H1 (cell line): ENCODE data around the gene GFPT1. TPM values are rescaled to one million over a fixed set of nuclear protein-coding genes. Genes with fewer than 3 reads are reported as not detected.

Experiments used
- CTCF ChIA-PET: fragments of 300-600 bp; sonication (Branson Sonifier 250); formaldehyde crosslinking; loops from one replicate; lab custom pipeline; 2021; ENCODE audit not compliant: partially characterized antibody; lab: Charles Lee
- POLR2A ChIA-PET: fragments of 300-600 bp; sonication (Branson Sonifier 250); formaldehyde crosslinking; loops from one replicate; lab custom pipeline; 2021; ENCODE audit warnings: inconsistent platforms; ENCODE audit not compliant: partially characterized antibody; lab: Charles Lee
- DNase-seq, 2 experiments: peaks; one replicate each; pipeline versions ENCODE4 v3.0.0 to v3.0.0-alpha.2; 2010 to 2022; ENCODE audit warnings: low spot score in 2 of 2, low read depth in 1 of 2, mixed read lengths in 1 of 2
- FAIRE-seq: peaks from 2 replicates; lab custom pipeline; 2011; peaks lifted over from hg19 to GRCh38; lab: Jason Lieb, UNC
- H2AFZ ChIP-seq: 2 replicates; pipeline ENCODE4 v1.8.1; 2012; ENCODE audit warnings: low read length, inconsistent platforms
- H2AK5ac ChIP-seq: 2 replicates; pipeline ENCODE4 v1.6.1; 2013; ENCODE audit warnings: low read depth, low read length
- H2BK120ac ChIP-seq: replicated peaks from 2 replicates; pipeline ENCODE3; 2013; ENCODE audit warnings: low read depth, low read length, inconsistent platforms
- H2BK12ac ChIP-seq: 2 replicates; pipeline ENCODE4 v1.6.1; 2013; ENCODE audit warnings: low read depth, low read length
- H2BK15ac ChIP-seq: 2 replicates; pipeline ENCODE4 v1.6.1; 2013; ENCODE audit warnings: low read length
- H2BK20ac ChIP-seq: 2 replicates; pipeline ENCODE4 v1.6.1; 2013; ENCODE audit warnings: low read length
- H2BK5ac ChIP-seq: 2 replicates; pipeline ENCODE4 v1.6.1; 2013; ENCODE audit warnings: low read depth, low read length
- H3K14ac ChIP-seq: 2 replicates; pipeline ENCODE4 v1.6.1; 2013; ENCODE audit warnings: inconsistent platforms; ENCODE audit not compliant: insufficient read length
- H3K18ac ChIP-seq: 2 replicates; pipeline ENCODE4 v1.6.1; 2013; ENCODE audit warnings: low read length; ENCODE audit errors: extremely low read depth
- H3K23ac ChIP-seq: 2 replicates; pipeline ENCODE4 v1.6.1; 2013; ENCODE audit warnings: inconsistent platforms; ENCODE audit not compliant: insufficient read length
- H3K23me2 ChIP-seq: 2 replicates; pipeline ENCODE4 v1.6.1; 2013; ENCODE audit warnings: low read depth, low read length
- H3K27ac ChIP-seq: 2 replicates; pipeline ENCODE4 v1.6.1; 2011; ENCODE audit warnings: low read depth, low read length, inconsistent platforms
- H3K27me3 ChIP-seq, 4 experiments: replicated peaks in 1 of 4; 1 replicate in 1 of 4; 2 replicates in 3 of 4; pipeline versions ENCODE4 v1.6.1 to v1.8.1; 2011 to 2013; ENCODE audit warnings: low read length in 3 of 4, mild to moderate bottlenecking in 3 of 4, inconsistent platforms in 2 of 4, mixed read lengths in 2 of 4, moderate library complexity in 1 of 4; ENCODE audit not compliant: control insufficient read depth in 3 of 4, insufficient read depth in 3 of 4; ENCODE audit errors: extremely low read depth in 1 of 4
- H3K36me3 ChIP-seq, 4 experiments: 2 replicates each; pipeline versions ENCODE4 v1.6.1 to v1.8.1; 2011 to 2013; ENCODE audit warnings: mild to moderate bottlenecking in 4 of 4, low read length in 3 of 4, moderate library complexity in 2 of 4, control low read depth in 1 of 4, inconsistent platforms in 1 of 4; ENCODE audit not compliant: insufficient read depth in 4 of 4, control insufficient read depth in 2 of 4
- H3K4ac ChIP-seq: replicated peaks from 2 replicates; pipeline ENCODE3; 2013; ENCODE audit warnings: low read length, low read depth, mixed read lengths, inconsistent platforms; ENCODE audit not compliant: insufficient read length
- H3K4me1 ChIP-seq, 4 experiments: replicated peaks in 1 of 4; 1 replicate in 1 of 4; 2 replicates in 3 of 4; pipeline versions ENCODE4 v1.6.1 to v1.8.1; 2011 to 2013; ENCODE audit warnings: low read length in 3 of 4, inconsistent platforms in 2 of 4, mixed read lengths in 1 of 4; ENCODE audit not compliant: insufficient read depth in 4 of 4, control insufficient read depth in 3 of 4
- H3K4me2 ChIP-seq, 2 experiments: 2 replicates each; pipeline versions ENCODE4 v1.6.1 to v1.8.1; 2011 to 2013; ENCODE audit warnings: low read depth in 2 of 2, low read length in 2 of 2, control low read depth in 1 of 2, inconsistent platforms in 1 of 2, mild to moderate bottlenecking in 1 of 2; ENCODE audit not compliant: insufficient read depth in 1 of 2
- H3K4me3 ChIP-seq, 4 experiments: fragments of 200-600, 300-600 bp in 1 of 4; sonication (generic), shearing (Covaris generic), sonication (Bioruptor Twin) in 1 of 4; 2 replicates each; pipeline versions ENCODE4 v1.5.1 to v1.8.1; 2011 to 2016; ENCODE audit warnings: low read length in 4 of 4, low read depth in 3 of 4, control low read depth in 2 of 4, inconsistent platforms in 2 of 4, mild to moderate bottlenecking in 2 of 4, mixed read lengths in 1 of 4, moderate library complexity in 1 of 4; ENCODE audit not compliant: insufficient read depth in 2 of 4; ENCODE audit errors: extremely low read depth in 1 of 4
- H3K56ac ChIP-seq: replicated peaks from 2 replicates; pipeline ENCODE3; 2013; ENCODE audit warnings: low read depth, mild to moderate bottlenecking, mixed read lengths, low read length, inconsistent platforms; ENCODE audit not compliant: insufficient read length
- H3K79me1 ChIP-seq: 2 replicates; pipeline ENCODE4 v1.6.1; 2013; ENCODE audit warnings: low read depth, low read length, control low read depth
- H3K79me2 ChIP-seq, 2 experiments: 2 replicates each; pipeline versions ENCODE4 v1.6.1 to v1.8.1; 2012 to 2013; ENCODE audit warnings: low read length in 2 of 2, mild to moderate bottlenecking in 2 of 2, inconsistent platforms in 1 of 2; ENCODE audit not compliant: insufficient read depth in 2 of 2, control insufficient read depth in 1 of 2
- H3K9ac ChIP-seq, 4 experiments: replicated peaks in 1 of 4; 1 replicate in 1 of 4; 2 replicates in 3 of 4; pipeline versions ENCODE4 v1.6.1 to v1.8.1; 2011 to 2013; ENCODE audit warnings: low read depth in 3 of 4, low read length in 3 of 4, control low read depth in 2 of 4, mild to moderate bottlenecking in 2 of 4, moderate library complexity in 2 of 4, inconsistent platforms in 1 of 4; ENCODE audit errors: extremely low read depth in 1 of 4
- H3K9me3 ChIP-seq, 2 experiments: 2 replicates each; pipeline versions ENCODE4 v1.6.1 to v1.8.1; 2012 to 2013; ENCODE audit warnings: mild to moderate bottlenecking in 2 of 2, moderate library complexity in 2 of 2, control low read depth in 1 of 2, inconsistent platforms in 1 of 2, low read depth in 1 of 2, low read length in 1 of 2, mixed read lengths in 1 of 2; ENCODE audit not compliant: insufficient read depth in 2 of 2
- H4K20me1 ChIP-seq, 2 experiments: replicated peaks in 1 of 2; 2 replicates each; pipeline versions ENCODE3 to v1.8.1; 2011 to 2013; ENCODE audit warnings: inconsistent platforms in 2 of 2, low read length in 2 of 2, mild to moderate bottlenecking in 1 of 2; ENCODE audit not compliant: insufficient read depth in 2 of 2, control insufficient read depth in 1 of 2
- H4K5ac ChIP-seq: 2 replicates; pipeline ENCODE4 v1.6.1; 2013; ENCODE audit warnings: low read length, low read depth, mixed read lengths, inconsistent platforms; ENCODE audit not compliant: insufficient read length
- H4K8ac ChIP-seq: 2 replicates; pipeline ENCODE4 v1.8.0; 2013; ENCODE audit warnings: mild to moderate bottlenecking, moderate library complexity, low read length, inconsistent platforms; ENCODE audit not compliant: insufficient read depth; ENCODE audit errors: extremely low read depth
- H4K91ac ChIP-seq: replicated peaks from 2 replicates; pipeline ENCODE3; 2013; ENCODE audit warnings: low read length, mixed read lengths, inconsistent platforms; ENCODE audit not compliant: insufficient read length
- BACH1 ChIP-seq: IDR thresholded peaks from 2 replicates; pipeline ENCODE4 v1.6.1; 2012; ENCODE audit warnings: low read length, improper control_type of control experiment
- BRCA1 ChIP-seq: IDR thresholded peaks from 2 replicates; pipeline ENCODE4 v1.6.1; 2012; ENCODE audit warnings: low read depth, low read length, improper control_type of control experiment
- GABPA ChIP-seq: IDR thresholded peaks from 2 replicates; pipeline ENCODE4 v1.6.1; 2011; ENCODE audit warnings: mild to moderate bottlenecking, low read length, moderate library complexity, borderline replicate concordance; ENCODE audit not compliant: insufficient read depth
- GTF2F1 ChIP-seq: IDR thresholded peaks from 2 replicates; pipeline ENCODE4 v1.6.1; 2012; ENCODE audit warnings: low read depth, low read length, improper control_type of control experiment, borderline replicate concordance
- KDM5A ChIP-seq: fragments of 200-600 bp; IDR thresholded peaks from 2 replicates; pipeline ENCODE4 v1.7.1; 2012; ENCODE audit warnings: mild to moderate bottlenecking, low read length, inconsistent platforms, mixed read lengths
- NANOG ChIP-seq: IDR thresholded peaks from 2 replicates; pipeline ENCODE4 v1.6.1; 2011; ENCODE audit warnings: low read length, low read depth, mild to moderate bottlenecking, inconsistent platforms; ENCODE audit not compliant: insufficient read depth, poor library complexity, severe bottlenecking
- SP2 ChIP-seq: IDR thresholded peaks from 2 replicates; pipeline ENCODE4 v1.6.1; 2012; ENCODE audit warnings: mild to moderate bottlenecking, low read length, inconsistent platforms
- SRF ChIP-seq: IDR thresholded peaks from 2 replicates; pipeline ENCODE4 v1.6.1; 2011; ENCODE audit warnings: mild to moderate bottlenecking, low read depth, low read length, moderate library complexity
- TAF1 ChIP-seq: IDR thresholded peaks from 2 replicates; pipeline ENCODE4 v1.6.1; 2011; ENCODE audit warnings: mild to moderate bottlenecking, low read depth, low read length
- ZNF274 ChIP-seq: IDR thresholded peaks from 2 replicates; pipeline ENCODE4 v1.7.0; 2012; ENCODE audit warnings: low read length, borderline replicate concordance; ENCODE audit errors: extremely low read depth
- WGBS, 2 experiments: shearing (Covaris generic) in 1 of 2; methylation state at CpG; one replicate each; pipeline versions ENCODE4 v1.1.6 to v1.1.7; 2013 to 2015; ENCODE audit warnings: low lambda C conversion rate in 2 of 2, mixed read lengths in 2 of 2, inconsistent platforms in 1 of 2, low coverage in 1 of 2, missing lambda C conversion rate in 1 of 2; ENCODE audit not compliant: insufficient replicate concordance in 2 of 2, insufficient coverage in 1 of 2, insufficient read length in 1 of 2; ENCODE audit errors: extremely low coverage in 1 of 2, missing lambda C conversion rate in 1 of 2; 5-methylcytosine and 5-hydroxymethylcytosine counted together
- polyA plus RNA-seq, 7 experiments: library from polyadenylated mRNA; depleted of rRNA in 3 of 7; stranded (reverse) in 5 of 7; unstranded in 2 of 7; fragments of >200 nt in 5 of 7; fragments of 200-250 nt in 2 of 7; gene quantifications; 1 replicate in 5 of 7; 2 replicates in 1 of 7; 4 replicates in 1 of 7; pipeline versions ENCODE4 v1.2.1 to v1.2.3, GENCODE V29; 2011 to 2013; ENCODE audit warnings: missing spikeins in 2 of 7, mixed read lengths in 2 of 7
- total RNA-seq: library from RNA; stranded (reverse); fragmentation: NEBNext Ultra II Directional; extraction: Animal tissue kit (Norgen Biotek cat#: 25700); gene quantifications from 2 replicates; pipeline ENCODE4 v1.2.1, GENCODE V29; 2021

GFPT1 gene
- total and polyA plus RNA-seq, 2 of the 8 experiments (the other 6 are each of a cell fraction or from before 2014, with no cell fraction given) = 13.3 to 76.2 TPM

- Histone ChIP-seq H2BK15ac (no peak overlapping the region), H3K4me2 (no peak overlapping the region), H3K4me1 (no peaks in the 10 kb centered on the region), H3K9ac (no peak overlapping the region), H3K79me1 (no peaks in the 10 kb centered on the region), H4K8ac (no peak overlapping the region), H3K4me3 (no peak overlapping the region), H2AFZ (no peak overlapping the region), H3K18ac (no peak overlapping the region), H2AK5ac (no peak overlapping the region), H2BK5ac (no peak overlapping the region), H3K56ac (no peak overlapping the region), H3K4ac (no peak overlapping the region), H4K91ac (no peak overlapping the region), H3K14ac (no peak overlapping the region), H3K23ac (no peak overlapping the region), H3K36me3 (no peaks in the 10 kb centered on the region; a peak in 1 of 8 replicates), H4K20me1 (no peaks in the 10 kb centered on the region), H3K79me2 (no peaks in the 10 kb centered on the region), H2BK12ac (no peak overlapping the region), H4K5ac (no peak overlapping the region), H3K27ac (no peak overlapping the region), H2BK120ac (no peak overlapping the region), H3K27me3 (no peaks in the 10 kb centered on the region), H3K9me3 (no peaks in the 10 kb centered on the region), H3K23me2 (no peaks in the 10 kb centered on the region), H2BK20ac (no peak overlapping the region)
- DNase-seq (no peak), FAIRE-seq (no peak)
- TF ChIP-seq BRCA1 (no peak), TAF1 (no peak), GABPA (no peak), SP2 (no peak), BACH1 (no peak), KDM5A (no peak), NANOG (no peak), ZNF274 (no peak), GTF2F1 (no peak), SRF (no peak)
- 96% methylated on average over 1 of the region's 1 CpG; no CpG with 5 or more reads in 1 of the 2 experiments for WGBS, 2 experiments
- ChIA-PET POLR2A (no interaction called here), CTCF (interaction anchor here (0.7 to 1.4 kb wide), 3 partner anchors 31 to 218 kb away, joined by 3 to 4 read pairs (median 4); no protein-coding TSS in a partner anchor)
Measured at GRCh38 chr2:69275490-69275889, 111.5 kb downstream of the GFPT1 start.
